Ishikawa (cell line): ENCODE measurements around the gene IGSF6.

Experiments
- CEBPB ChIP-seq: IDR thresholded peaks from 2 replicates; pipeline ENCODE4 v1.6.1; 2012
- CREB1 ChIP-seq: IDR thresholded peaks from 2 replicates; pipeline ENCODE4 v1.6.1; 2012; ENCODE audit warnings: low read depth
- EGR1 ChIP-seq: IDR thresholded peaks from 2 replicates; pipeline ENCODE4 v1.6.1; 2012
- EP300 ChIP-seq: IDR thresholded peaks from 2 replicates; pipeline ENCODE4 v1.6.1; 2012; ENCODE audit warnings: borderline replicate concordance
- FOXM1 ChIP-seq: IDR thresholded peaks from 2 replicates; pipeline ENCODE4 v1.6.1; 2012; ENCODE audit warnings: low read depth, borderline replicate concordance
- NFIC ChIP-seq: IDR thresholded peaks from 2 replicates; pipeline ENCODE4 v1.6.1; 2012
- RAD21 ChIP-seq: IDR thresholded peaks from 2 replicates; pipeline ENCODE4 v1.6.1; 2012; ENCODE audit warnings: low read depth
- TAF1 ChIP-seq: IDR thresholded peaks from 2 replicates; pipeline ENCODE4 v1.6.1; 2012; ENCODE audit warnings: low read depth, mild to moderate bottlenecking
- TCF12 ChIP-seq: IDR thresholded peaks from 2 replicates; pipeline ENCODE4 v1.6.1; 2012; ENCODE audit warnings: low read depth
- TEAD4 ChIP-seq: IDR thresholded peaks from 2 replicates; pipeline ENCODE4 v1.6.1; 2012
- YY1 ChIP-seq: IDR thresholded peaks from 2 replicates; pipeline ENCODE4 v1.6.1; 2012; ENCODE audit warnings: low read depth
- ZBTB7A ChIP-seq: IDR thresholded peaks from 2 replicates; pipeline ENCODE4 v1.6.1; 2012; ENCODE audit warnings: low read depth
- TF ChIP-seq, protein P1 (sequence below): IDR thresholded peaks from 2 replicates; pipeline ENCODE4 v1.6.1; 2012; ENCODE audit warnings: low read depth, mild to moderate bottlenecking
- TF ChIP-seq, protein P2 (sequence below): IDR thresholded peaks from 2 replicates; pipeline ENCODE4 v1.6.1; 2012
- TF ChIP-seq, protein P3 (sequence below): IDR thresholded peaks from 2 replicates; pipeline ENCODE4 v1.6.1; 2012

Gene IGSF6

DNA sequence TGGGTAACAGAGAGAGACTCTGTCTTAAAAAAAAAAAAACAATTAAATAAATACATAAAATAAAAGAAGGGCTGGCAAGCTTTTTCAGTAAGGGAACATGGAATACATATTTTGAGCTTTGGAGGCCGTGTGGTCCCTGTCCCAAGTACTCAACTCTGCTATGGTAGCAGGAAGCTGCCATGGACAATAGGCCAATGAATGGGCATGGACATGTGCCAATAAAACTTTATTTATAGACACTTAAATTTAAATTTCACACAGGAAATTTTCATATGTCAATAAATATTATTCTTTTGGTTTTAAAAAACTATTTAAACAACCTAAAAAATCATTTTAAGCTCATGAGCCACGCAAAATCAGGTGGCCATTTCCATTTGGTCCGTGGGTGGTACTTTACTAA is 15.2 kb upstream of the IGSF6 start:
- TF ChIP-seq RAD21 = no peak
- TF ChIP-seq YY1 = no peak
- no peak for TF ChIP-seq EP300
- no peak for TF ChIP-seq CEBPB

DNA sequence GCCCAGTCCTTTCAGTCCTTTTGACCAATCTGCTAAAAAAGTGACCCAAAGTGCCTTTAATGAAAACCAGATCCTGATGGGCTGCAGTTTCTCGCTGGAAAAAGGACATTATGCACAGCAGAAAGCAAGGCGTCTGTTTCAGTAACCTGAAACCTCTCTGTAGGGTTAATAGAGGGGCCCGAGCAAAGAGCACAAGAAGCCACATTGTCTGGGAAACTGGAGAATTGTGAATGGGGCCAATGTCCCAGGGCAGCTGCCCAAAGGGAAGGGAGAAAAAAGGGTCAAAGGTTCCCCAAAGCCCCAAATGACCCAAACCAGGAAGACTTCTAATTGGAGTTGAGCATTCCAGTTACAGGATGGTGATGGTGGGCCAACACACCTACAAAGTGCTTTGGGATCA is 14.4 kb upstream of the IGSF6 start:
- TF ChIP-seq, protein P1, sequence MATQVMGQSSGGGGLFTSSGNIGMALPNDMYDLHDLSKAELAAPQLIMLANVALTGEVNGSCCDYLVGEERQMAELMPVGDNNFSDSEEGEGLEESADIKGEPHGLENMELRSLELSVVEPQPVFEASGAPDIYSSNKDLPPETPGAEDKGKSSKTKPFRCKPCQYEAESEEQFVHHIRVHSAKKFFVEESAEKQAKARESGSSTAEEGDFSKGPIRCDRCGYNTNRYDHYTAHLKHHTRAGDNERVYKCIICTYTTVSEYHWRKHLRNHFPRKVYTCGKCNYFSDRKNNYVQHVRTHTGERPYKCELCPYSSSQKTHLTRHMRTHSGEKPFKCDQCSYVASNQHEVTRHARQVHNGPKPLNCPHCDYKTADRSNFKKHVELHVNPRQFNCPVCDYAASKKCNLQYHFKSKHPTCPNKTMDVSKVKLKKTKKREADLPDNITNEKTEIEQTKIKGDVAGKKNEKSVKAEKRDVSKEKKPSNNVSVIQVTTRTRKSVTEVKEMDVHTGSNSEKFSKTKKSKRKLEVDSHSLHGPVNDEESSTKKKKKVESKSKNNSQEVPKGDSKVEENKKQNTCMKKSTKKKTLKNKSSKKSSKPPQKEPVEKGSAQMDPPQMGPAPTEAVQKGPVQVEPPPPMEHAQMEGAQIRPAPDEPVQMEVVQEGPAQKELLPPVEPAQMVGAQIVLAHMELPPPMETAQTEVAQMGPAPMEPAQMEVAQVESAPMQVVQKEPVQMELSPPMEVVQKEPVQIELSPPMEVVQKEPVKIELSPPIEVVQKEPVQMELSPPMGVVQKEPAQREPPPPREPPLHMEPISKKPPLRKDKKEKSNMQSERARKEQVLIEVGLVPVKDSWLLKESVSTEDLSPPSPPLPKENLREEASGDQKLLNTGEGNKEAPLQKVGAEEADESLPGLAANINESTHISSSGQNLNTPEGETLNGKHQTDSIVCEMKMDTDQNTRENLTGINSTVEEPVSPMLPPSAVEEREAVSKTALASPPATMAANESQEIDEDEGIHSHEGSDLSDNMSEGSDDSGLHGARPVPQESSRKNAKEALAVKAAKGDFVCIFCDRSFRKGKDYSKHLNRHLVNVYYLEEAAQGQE = no peak
- TF ChIP-seq, protein P2, sequence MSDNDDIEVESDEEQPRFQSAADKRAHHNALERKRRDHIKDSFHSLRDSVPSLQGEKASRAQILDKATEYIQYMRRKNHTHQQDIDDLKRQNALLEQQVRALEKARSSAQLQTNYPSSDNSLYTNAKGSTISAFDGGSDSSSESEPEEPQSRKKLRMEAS = no peak
- no peak for TF ChIP-seq CEBPB

DNA sequence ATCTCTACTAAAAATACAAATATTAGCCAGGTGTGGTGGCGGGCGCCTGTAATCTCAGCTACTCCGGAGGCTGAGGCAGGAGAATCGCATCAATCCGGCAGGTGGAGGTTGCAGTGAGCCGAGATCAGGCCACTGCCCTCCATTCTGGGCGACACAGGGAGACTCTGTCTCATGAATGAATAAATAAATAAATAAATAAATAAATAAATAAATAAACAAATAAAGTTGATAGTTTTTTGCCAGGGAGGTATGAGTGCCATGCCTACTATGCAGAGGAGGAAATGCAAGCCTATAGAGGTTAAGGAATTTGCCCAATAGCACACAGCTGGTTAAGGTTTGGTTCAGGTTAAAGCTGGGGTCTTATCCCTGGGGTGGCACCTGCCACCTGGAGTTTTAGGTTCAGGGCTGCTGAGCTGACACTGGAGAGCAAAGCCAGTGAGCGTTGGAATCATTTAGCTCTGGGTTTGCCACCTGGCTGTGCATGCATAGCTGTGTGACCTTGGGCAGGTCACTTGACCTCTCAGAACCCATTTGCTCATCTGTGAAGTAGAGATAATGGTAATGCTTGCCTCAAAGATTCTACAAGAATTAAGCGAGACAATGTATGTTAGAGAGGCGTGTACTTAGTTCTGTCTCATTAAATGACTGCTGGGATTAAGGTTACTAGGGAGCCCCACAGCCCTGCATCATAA is 12.5 kb upstream of the IGSF6 start:
- no peak for TF ChIP-seq CEBPB
- no peak for TF ChIP-seq YY1
- no peak for TF ChIP-seq EGR1
- TF ChIP-seq, protein P2 = no peak
- no peak for TF ChIP-seq RAD21
- TF ChIP-seq, protein P3, sequence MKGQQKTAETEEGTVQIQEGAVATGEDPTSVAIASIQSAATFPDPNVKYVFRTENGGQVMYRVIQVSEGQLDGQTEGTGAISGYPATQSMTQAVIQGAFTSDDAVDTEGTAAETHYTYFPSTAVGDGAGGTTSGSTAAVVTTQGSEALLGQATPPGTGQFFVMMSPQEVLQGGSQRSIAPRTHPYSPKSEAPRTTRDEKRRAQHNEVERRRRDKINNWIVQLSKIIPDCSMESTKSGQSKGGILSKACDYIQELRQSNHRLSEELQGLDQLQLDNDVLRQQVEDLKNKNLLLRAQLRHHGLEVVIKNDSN = no peak
- no peak for TF ChIP-seq TEAD4
- TF ChIP-seq TAF1 = no peak
- TF ChIP-seq CREB1 = no peak
- TF ChIP-seq, protein P1 = no peak
- no peak for TF ChIP-seq EP300
- no peak for TF ChIP-seq NFIC
- no peak for TF ChIP-seq ZBTB7A
- no peak for TF ChIP-seq TCF12
- TF ChIP-seq FOXM1 = no peak

DNA sequence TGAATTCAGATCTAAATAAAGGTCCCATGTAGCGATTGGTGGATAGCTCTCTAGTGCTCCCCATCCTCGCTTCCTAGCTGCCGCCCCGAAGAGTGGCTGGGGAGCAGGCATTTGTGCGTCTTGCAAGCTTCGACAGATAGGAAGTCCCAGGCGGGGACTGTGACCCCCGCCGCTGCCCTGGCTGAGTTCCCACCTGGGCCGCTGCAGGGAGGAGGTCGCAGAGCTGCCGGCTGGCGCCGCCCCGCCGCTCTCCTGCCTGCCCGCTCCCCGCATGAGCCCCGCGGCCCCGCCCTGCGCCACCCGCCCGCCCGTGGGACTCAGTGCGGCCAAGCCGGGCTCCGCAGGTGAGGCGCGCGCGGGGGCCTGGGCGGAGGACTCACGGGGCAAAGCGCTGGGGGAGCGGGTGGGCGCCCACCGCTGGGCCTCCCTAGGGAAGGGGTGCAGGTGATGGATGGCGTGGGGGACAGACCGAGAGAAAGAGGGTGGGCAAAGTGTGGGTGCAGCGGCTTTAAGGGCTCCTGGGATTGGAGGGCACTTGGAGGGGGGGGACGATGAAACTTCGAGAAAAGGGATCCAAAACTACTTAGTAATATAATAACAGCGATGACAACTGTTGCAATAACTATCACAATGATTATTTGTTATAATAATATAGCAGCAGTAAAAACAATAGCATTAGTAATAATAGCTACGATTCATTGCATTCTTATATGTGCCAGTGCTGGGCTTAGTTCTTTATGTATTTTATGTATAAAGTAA is 11.7 kb upstream of the IGSF6 start, which contains the start of gene OTOA:
TSS of gene OTOA (plus strand) at position 80 of the 759 bp plus-strand sequence. CDS start 14,547 bp downstream, outside the sequence.
- no peak for TF ChIP-seq FOXM1
- TF ChIP-seq EP300 = no peak

DNA sequence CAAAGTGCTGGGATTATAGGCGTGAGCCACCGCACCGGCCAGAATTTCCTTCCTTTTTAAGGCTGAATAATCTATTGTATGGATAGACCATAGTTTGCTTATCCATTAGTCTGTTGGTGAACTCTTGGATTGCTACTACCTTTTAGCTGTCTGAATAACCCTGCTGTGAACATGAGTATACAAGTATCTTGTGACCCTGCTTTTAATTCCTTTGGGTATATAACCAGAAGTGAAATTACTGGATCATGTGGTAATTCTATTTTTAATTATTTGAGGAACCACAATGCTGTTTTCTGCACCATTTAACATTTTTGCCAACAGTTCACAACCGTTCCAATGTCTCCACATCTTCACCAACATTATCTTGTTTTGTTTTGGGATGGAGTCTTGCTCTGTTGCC is 6.7 kb upstream of the IGSF6 start:
- TF ChIP-seq, protein P2 = no peak
- TF ChIP-seq TEAD4 = no peak
- TF ChIP-seq, protein P1 = no peak
- no peak for TF ChIP-seq EGR1
- TF ChIP-seq RAD21 = no peak
